KOPT-K1 (cell line): ENCODE results near the gene NDE1.
"Not testable (repeated sequence)": the region's sequence is repeated elsewhere in the genome, so short reads cannot be mapped to it uniquely, and the experiment has no call there.

Source experiments
- H3K27ac ChIP-seq: fragments of 200-600 bp; sonication (generic); 2 replicates; pipeline ENCODE4 v1.5.1; 2016; ENCODE audit warnings: antibody characterized with exemption, mild to moderate bottlenecking, low read depth, low read length; ENCODE audit not compliant: poor library complexity, severe bottlenecking
- H3K36me3 ChIP-seq: fragments of 200-600 bp; sonication (generic); 2 replicates; pipeline ENCODE4 v1.5.1; 2017; ENCODE audit warnings: antibody characterized with exemption, mild to moderate bottlenecking, low read length, moderate library complexity; ENCODE audit not compliant: insufficient read depth
- H3K9me3 ChIP-seq: fragments of 200-600 bp; sonication (generic); 2 replicates; pipeline ENCODE4 v1.5.1; 2017; ENCODE audit warnings: antibody characterized with exemption, low read length, mild to moderate bottlenecking; ENCODE audit not compliant: insufficient read depth, poor library complexity, severe bottlenecking

NDE1 gene

DNA sequence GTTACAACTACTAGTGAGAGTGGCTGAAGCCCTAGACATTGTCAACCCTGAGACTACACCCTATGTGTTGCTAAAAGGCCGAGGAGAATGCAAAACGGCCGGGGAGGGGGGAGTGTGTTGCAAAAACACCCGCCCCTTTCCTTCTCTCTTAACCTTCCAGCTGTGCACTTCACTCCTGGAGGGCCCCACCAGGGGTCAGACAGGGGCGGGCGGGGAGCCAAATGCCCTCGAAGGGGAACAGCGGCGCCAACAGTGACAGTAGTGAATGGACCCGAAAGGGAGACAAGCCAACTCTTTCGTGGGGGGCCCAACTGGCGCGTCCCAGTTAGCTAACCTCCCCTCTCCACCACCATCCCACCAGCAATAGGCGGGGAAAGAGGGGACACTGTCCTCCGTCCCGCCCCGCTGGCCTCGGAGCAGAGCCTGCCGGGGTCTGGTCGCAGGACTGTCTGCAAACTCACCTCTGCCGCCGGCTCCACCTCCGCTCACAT is 7.4 kb upstream of the NDE1 start:
- Histone ChIP-seq H3K9me3 (no peaks in the 10 kb centered on the region), H3K27ac (peak overlapping the region; percentile 97), H3K36me3 (peaks cover 18% of the 10 kb centered on the region)

GRCh38 chr16:15643048-15643945 is 6.7 kb upstream of the NDE1 start, which contains the start of gene MARF1:
MARF1 (minus strand) TSS chr16:15643154; CDS start chr16:15639233, 3,921 bp downstream.
- Histone ChIP-seq H3K27ac (peak within 1 kb of the TSS; percentile 97), H3K9me3 (no peaks in the 10 kb centered on the region), H3K36me3 (peaks cover 11% of the 10 kb centered on the region)

GRCh38 chr16:15643946-15644250 is 6.1 kb upstream of the NDE1 start:
- no peaks in the 10 kb centered on the region for H3K9me3 ChIP-seq
- H3K36me3 ChIP-seq, result peaks cover 5% of the 10 kb centered on the region
- peak overlapping the region; percentile 97 for H3K27ac ChIP-seq

- peak overlapping the region; percentile 97 for H3K27ac ChIP-seq
- no peaks in the 10 kb centered on the region for H3K9me3 ChIP-seq
- no peaks in the 10 kb centered on the region for H3K36me3 ChIP-seq
Observed at GRCh38 chr16:15644267-15644961, 5.6 kb upstream of the NDE1 start.

DNA sequence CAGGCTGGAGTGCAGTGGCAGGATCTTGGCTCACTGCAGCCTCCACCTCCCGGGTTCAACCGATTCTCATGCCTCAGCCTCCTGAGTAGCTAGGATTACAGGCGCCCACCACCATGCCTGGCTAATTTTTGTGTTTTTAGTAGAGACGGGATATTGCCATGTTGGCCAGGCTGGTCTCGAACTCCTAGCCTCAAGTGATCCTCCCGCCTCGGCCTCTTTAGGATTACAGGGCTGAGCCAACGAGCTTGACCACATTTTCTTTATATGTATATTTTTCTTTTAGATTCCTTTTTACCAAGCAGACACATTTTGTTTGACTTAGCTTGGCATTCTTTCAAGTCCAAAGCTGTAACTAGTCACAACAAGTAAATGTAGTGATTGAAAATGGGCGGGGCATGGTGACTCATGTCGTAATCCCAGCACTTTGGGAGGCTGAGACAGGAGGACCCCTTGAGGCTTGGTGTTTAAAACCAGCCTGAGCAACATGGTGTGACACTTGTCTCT is 5.0 kb upstream of the NDE1 start:
- H3K9me3 ChIP-seq, H3K27ac ChIP-seq, H3K36me3 ChIP-seq: not testable (repeated sequence)

GRCh38 chr16:15646557-15647293 is 3.3 kb upstream of the NDE1 start:
- not testable (repeated sequence) for H3K27ac ChIP-seq, H3K36me3 ChIP-seq, H3K9me3 ChIP-seq

DNA sequence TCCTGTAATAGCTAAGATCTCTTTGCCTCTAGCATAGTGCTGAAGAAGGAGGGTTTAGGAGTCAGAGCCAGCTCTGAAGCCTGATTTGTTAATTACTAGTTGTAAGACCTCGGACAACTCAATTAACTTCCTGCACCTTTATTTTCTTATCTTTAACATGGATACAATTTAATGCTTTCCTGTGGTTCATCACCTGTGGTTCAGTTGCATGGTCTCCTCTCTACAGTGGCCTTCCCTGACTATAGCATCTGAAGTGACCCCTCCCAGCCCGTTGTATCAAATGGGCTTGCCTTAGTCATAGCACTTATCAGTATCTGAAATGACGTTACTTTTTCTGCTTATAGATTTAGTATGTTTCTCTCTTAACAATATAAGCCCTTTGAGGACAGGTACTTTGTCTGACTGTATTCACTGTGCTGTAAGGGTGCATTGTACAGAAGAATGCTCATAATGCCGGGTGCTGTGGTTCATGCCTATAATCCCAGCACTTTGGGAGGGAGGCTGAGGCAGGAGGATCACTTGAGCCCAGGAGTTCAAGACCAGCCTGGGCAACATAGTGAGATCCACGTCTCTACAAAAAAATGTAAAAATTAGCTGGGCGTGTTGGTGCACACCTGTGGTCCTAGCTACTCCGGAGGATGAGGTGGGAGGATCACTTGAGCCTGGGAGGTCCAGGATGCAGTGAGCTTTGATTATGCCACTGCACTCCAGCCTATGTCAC is 2.6 kb upstream of the NDE1 start:
- Histone ChIP-seq H3K36me3 (peaks cover 6% of the 10 kb centered on the region), H3K9me3 (no peaks in the 10 kb centered on the region), H3K27ac (no peak overlapping the region)

DNA sequence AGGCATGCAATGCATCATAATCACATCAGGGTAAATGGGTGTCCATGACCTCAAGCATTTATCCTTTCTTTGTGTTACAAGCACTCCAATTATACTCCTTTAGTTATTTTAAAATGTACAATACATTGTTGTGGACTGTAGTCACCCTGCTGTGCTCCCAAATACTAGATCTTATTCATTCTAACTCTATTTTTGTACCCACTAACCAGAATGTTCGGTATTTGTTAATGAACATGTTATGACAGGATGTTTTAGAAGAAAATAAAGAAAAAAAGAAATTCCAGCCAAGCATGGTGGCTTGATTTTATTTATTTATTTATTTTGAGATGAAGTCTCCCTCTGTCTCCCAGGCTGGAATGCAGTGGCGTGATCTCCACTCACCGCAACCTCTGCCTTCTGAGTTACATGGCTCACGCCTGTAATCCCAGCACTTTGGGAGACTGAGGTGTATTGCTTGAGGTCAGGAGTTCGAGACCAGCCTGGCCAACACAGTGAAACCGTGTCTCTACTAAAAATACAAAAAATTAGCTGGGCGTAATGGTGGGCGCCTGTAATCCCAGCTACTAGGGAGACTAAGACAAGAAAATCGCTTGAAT is 1.8 kb upstream of the NDE1 start:
- Histone ChIP-seq H3K27ac (no peak overlapping the region), H3K9me3 (no peaks in the 10 kb centered on the region), H3K36me3 (peaks cover 14% of the 10 kb centered on the region)

DNA sequence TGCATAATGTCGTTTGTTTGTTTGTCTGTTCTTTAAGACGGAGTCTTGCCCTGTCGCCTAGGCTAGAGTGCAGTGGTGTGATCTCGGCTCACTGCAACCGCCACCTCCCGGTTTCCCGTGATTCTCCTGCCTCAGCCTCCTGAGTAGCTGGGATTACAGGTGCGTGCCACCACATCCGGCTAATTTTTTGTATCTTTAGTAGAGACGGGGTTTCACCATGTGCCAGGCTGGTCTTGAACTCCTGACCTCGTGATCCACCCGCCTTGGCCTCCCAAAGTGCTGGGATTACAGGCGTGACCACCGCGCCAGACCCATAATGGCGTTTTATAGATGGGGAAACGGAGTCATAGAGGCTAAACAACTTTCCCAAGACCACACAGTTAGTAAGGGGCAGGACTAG is 734 bp upstream of the NDE1 start:
- not testable (repeated sequence) for H3K9me3 ChIP-seq
- peaks cover 24% of the 10 kb centered on the region for H3K36me3 ChIP-seq
- H3K27ac ChIP-seq, result peak overlapping the region; percentile 87

- Histone ChIP-seq H3K27ac (peak overlapping the region; percentile 87), H3K9me3 (no peaks in the 10 kb centered on the region), H3K36me3 (peaks cover 26% of the 10 kb centered on the region)
Observed at GRCh38 chr16:15649727-15650018, 372 bp upstream of the NDE1 start.

DNA sequence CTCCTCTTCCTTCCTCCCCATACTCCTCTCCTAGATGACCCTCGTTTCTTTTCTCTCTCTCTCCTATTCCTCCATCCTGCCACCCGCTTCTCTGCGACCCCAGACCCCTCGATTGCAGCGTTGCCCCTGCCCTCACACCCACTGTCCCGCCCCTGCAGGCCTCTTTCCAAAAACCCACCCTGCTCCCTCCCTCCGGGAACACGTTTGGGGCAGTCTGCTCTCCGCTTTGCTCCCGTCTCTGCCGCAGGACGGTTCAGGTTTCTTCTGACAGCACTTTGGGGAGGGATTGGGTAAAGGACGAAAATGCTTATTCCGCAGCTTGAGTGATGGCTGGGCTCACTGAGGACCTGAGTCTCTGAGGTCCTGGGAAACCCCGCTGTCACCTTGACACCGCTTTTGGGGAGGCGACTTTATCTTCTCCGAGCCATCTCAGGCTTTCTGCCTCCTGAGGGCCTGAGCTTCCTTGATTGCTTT is 690 bp downstream of the NDE1 start:
- Histone ChIP-seq H3K27ac (peak overlapping the region; percentile 87), H3K9me3 (no peaks in the 10 kb centered on the region), H3K36me3 (peaks cover 33% of the 10 kb centered on the region)

DNA sequence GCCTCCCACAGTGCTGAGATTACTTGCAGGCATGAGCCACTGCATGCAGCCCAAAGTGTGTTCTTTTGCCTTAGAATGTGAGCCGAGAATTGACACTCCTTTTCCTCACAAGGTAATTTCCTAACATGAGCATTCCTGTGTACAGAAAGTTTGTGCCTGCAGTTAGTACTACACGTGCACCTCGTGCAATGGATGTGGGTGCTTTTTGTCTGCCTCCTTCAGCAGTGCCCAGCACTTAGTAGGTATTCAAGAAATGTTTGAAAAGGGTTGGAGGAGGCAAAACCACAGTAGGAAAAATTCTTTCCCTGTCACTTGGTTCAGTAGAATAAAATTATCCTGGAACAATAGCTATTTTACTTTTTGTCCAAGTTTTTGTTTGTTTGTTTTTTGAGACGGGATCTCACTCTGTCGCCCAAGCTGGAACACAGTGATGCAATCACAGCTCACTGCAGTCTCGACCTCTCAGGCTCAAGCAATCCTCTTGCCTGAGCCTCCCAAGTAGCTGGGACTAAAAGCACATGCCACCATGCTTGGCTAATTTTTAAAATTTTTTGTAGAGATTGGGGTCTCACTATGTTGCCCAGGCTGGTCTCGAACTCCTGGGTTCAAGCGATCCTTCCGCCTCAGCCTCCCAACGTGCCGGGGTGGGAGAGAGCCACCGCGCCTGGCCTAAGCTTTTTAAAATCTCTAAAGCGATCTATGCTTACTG is 2.4 kb downstream of the NDE1 start:
- H3K27ac ChIP-seq, result no peak overlapping the region
- H3K36me3 ChIP-seq, result peaks cover 39% of the 10 kb centered on the region
- no peaks in the 10 kb centered on the region for H3K9me3 ChIP-seq

DNA sequence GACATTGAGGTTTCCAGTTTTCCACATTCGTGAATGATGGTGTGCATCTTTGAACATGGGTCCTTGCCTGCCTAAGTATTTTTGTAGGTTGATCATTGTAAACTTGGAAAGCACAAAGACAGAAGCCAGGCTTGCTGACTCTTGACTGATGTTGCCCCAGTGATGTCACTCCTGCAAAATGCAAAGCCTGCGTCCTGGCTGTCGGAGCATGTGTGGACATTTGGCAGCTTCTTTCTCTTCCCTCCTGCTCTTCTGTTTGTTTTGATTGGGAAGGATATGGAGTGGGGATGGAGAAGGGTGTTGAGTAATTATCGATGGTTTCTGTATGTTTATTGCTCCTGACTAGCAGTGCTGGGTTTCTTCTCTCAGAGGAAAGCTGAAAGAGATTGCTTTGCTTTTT is 3.2 kb downstream of the NDE1 start:
- no peaks in the 10 kb centered on the region for H3K9me3 ChIP-seq
- H3K36me3 ChIP-seq, result peaks cover 45% of the 10 kb centered on the region
- H3K27ac ChIP-seq, result no peak overlapping the region

GRCh38 chr16:15654591-15654990 is 4.5 kb downstream of the NDE1 start:
- no peaks in the 10 kb centered on the region for H3K9me3 ChIP-seq
- H3K27ac ChIP-seq, result no peak overlapping the region
- peaks cover 45% of the 10 kb centered on the region for H3K36me3 ChIP-seq
